B cell (primary cell): ENCODE data around the gene NWD2.

Source experiments
- CTCF ChIP-seq: fragments of 200-600 bp; IDR thresholded peaks from one replicate; pipeline ENCODE4 v1.8.0; 2022; ENCODE audit warnings: antibody characterized with exemption, mild to moderate bottlenecking
- EZH2 ChIP-seq: IDR thresholded peaks from 2 replicates; pipeline ENCODE4 v1.6.1; 2012; ENCODE audit warnings: borderline replicate concordance, low read depth, mild to moderate bottlenecking, moderate library complexity, low read length; ENCODE audit not compliant: insufficient read depth, poor library complexity, severe bottlenecking

- no peak for TF ChIP-seq CTCF
- no peak for TF ChIP-seq EZH2
Measured at GRCh38 chr4:37268319-37268718, 23.8 kb downstream of the NWD2 start.
